Left lung (tissue), 10 donors: Measurements from ENCODE around the gene SPR. TPM values are rescaled to one million over a fixed set of nuclear protein-coding genes. Genes with fewer than 3 reads are reported as not detected.
A peak's percentile ranks its signal among the peaks of the same experiment; 100 is the strongest.

ENCODE experiments used
- ATAC-seq: fragments of 200-7000 bp; cut with Tn5 transposase; one replicate; pipeline ENCODE4 v1.9.1; 2020; ENCODE audit warnings: moderate library complexity
- DNase-seq, 4 donors: peaks; one replicate each; pipeline ENCODE4 v3.0.0-alpha.2; 2013 to 2020
- H3K27ac ChIP-seq, 2 donors: fragments of 200-600 bp; sonication (generic) in 1 of 2; one replicate each; pipeline versions ENCODE4 v1.5.0 to v1.8.0; 2020 to 2021
- H3K27me3 ChIP-seq, 2 donors: fragments of 200-600 bp; sonication (generic) in 1 of 2; one replicate each; pipeline versions ENCODE4 v1.5.0 to v1.8.0; 2020 to 2021
- H3K36me3 ChIP-seq, 2 donors: fragments of 200-600 bp; sonication (generic) in 1 of 2; one replicate each; pipeline versions ENCODE4 v1.5.0 to v1.8.0; 2020 to 2021
- H3K4me1 ChIP-seq, 2 donors: fragments of 200-600 bp; one replicate each; pipeline ENCODE4 v1.8.0; 2021
- H3K4me3 ChIP-seq, 2 donors: fragments of 200-600 bp; sonication (generic) in 1 of 2; one replicate each; pipeline versions ENCODE4 v1.5.0 to v1.8.0; 2020 to 2021; ENCODE audit warnings: mild to moderate bottlenecking in 1 of 2
- H3K9me3 ChIP-seq, 2 donors: fragments of 200-600 bp; sonication (generic) in 1 of 2; one replicate each; pipeline versions ENCODE4 v1.5.0 to v1.8.0; 2020 to 2021
- CTCF ChIP-seq, 2 donors: fragments of 200-600 bp; sonication (generic) in 1 of 2; IDR thresholded peaks; one replicate each; pipeline versions ENCODE4 v1.5.0 to v1.8.0; 2021; ENCODE audit warnings: antibody characterized with exemption in 2 of 2
- intact Hi-C, 2 donors: fragments of 100-400 bp; cut with DNase I; formaldehyde crosslinking; loops; one replicate each; pipeline versions ENCODE4 v1.11.2 to v1.14.2; 2022
- polyA plus RNA-seq, 6 donors: library from polyadenylated mRNA; unstranded; fragments of 120-200 nt; gene quantifications; one replicate each; pipeline ENCODE4 v1.2.1, GENCODE V29; 2013; ENCODE audit not compliant: insufficient read length in 6 of 6
- total RNA-seq, 2 donors: library from RNA; stranded (reverse); fragmentation: NEBNext Ultra II Directional; extraction: Animal tissue kit (Norgen Biotek cat#: 25700); gene quantifications; one replicate each; pipeline ENCODE4 v1.2.1, GENCODE V29; 2021
- donor health status: DM: no; HTN: yes; CAD: no.
- donor health status: DM: no; HTN: no; CAD: no.

Gene SPR
- total and polyA plus RNA-seq, 8 donors = 5.2 to 41.9 (median 6.0) TPM

- DNase-seq = peak in 1 of 4 donors; percentile 49
Measured at GRCh38 chr2:72893594-72894319, 6.5 kb downstream of the SPR start.

DNA sequence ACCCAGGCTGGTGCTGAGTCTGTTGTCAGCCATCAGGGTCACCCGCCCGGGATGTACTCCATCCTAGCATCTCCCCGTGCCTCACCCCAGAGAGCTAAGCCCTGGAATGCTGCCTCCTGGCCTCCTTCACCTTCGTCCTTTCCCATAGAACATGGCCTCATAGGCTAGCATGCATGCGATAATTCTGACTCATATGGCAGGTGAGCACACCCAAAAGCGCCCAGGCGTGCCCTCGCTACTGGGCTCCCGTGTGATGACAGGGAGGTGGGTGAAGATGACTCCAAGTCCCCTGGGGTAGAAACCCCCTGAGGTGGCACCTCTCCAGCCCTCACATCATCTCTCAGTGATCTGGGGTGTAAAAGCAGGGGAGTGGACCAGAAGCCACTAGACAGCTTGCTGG lies 7.3 kb downstream of the SPR start:
- Histone ChIP-seq H3K27me3 (peaks cover 0 to 53% of the 10 kb centered on the region in 2 donors), H3K4me1 (peaks cover 4 to 17% of the 10 kb centered on the region in 2 donors), H3K27ac (no peak overlapping the region), H3K36me3 (peaks cover 0 to 14% of the 10 kb centered on the region in 2 donors), H3K4me3 (no peak overlapping the region), H3K9me3 (no peaks in the 10 kb centered on the region)
- no peak for TF ChIP-seq CTCF (IDR thresholded peaks at IDR 0.05)
- DNase-seq (no peak), ATAC-seq (no peak)
- intact Hi-C loops = loop anchor here in 1 of 2 donors (5.0 kb wide), 1 partner anchor 268 kb away; no protein-coding TSS in a partner anchor

More at GRCh38 chr2:72893594-72894319, 6.5 kb downstream of the SPR start:
- ATAC-seq = peak; percentile 61
- Histone ChIP-seq H3K36me3 (peaks cover 0 to 14% of the 10 kb centered on the region in 2 donors), H3K4me3 (no peak overlapping the region), H3K27me3 (peaks cover 0 to 49% of the 10 kb centered on the region in 2 donors), H3K4me1 (peaks cover 4 to 22% of the 10 kb centered on the region in 2 donors), H3K27ac (no peak overlapping the region), H3K9me3 (no peaks in the 10 kb centered on the region)
- peak; percentile 39 to 46 for TF ChIP-seq CTCF (IDR thresholded peaks at IDR 0.05)
- intact Hi-C loops = loop anchor here in 1 of 2 donors (5.0 kb wide), 1 partner anchor 269 kb away; no protein-coding TSS in a partner anchor

- Histone ChIP-seq H3K27me3 (peaks cover 0 to 59% of the 10 kb centered on the region in 2 donors), H3K27ac (no peak overlapping the region), H3K36me3 (peaks cover 0 to 14% of the 10 kb centered on the region in 2 donors), H3K4me3 (no peak overlapping the region), H3K4me1 (peaks cover 4 to 17% of the 10 kb centered on the region in 2 donors), H3K9me3 (no peaks in the 10 kb centered on the region)
- DNase-seq (no peak), ATAC-seq (no peak)
- intact Hi-C loops = no loop called here
- TF ChIP-seq CTCF (IDR thresholded peaks at IDR 0.05) = no peak
Measured at GRCh38 chr2:72895154-72895553, 7.9 kb downstream of the SPR start.

DNA sequence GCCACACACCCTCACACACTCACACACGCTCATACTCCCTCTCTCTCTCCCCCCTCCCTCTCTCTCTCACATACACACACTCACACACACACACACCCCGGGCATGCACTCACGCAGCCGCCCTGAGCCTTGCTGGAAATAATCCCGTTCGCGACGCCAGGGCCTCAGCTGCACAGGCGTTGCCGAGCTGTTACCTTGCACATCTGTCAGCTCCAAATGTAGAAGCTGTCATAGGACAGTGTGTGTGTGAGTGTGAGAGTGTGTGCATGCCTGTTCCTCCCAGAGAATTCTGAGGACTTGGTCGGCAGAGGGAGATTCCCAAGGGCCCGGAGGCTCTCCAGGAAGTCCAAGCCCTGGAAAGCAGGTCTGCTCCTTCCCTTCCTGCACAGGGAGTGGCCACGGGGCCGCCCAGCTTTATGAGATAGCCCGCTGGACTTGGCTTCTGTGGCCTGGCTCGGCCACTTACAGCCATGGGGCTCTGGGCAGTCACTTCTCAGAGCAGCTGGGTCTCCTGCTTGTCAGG lies 8.6 kb downstream of the SPR start:
- peak in 2 of 4 donors; percentile 14 to 48 for DNase-seq
- intact Hi-C loops = no loop called here
- Histone ChIP-seq H3K27me3 (peaks cover 0 to 65% of the 10 kb centered on the region in 2 donors), H3K4me3 (no peak overlapping the region), H3K4me1 (peaks cover 4 to 17% of the 10 kb centered on the region in 2 donors), H3K36me3 (peaks cover 0 to 14% of the 10 kb centered on the region in 2 donors), H3K27ac (no peak overlapping the region), H3K9me3 (no peaks in the 10 kb centered on the region)
- no peak for TF ChIP-seq CTCF (IDR thresholded peaks at IDR 0.05)
- peak; percentile 71 for ATAC-seq

- DNase-seq = no peak
- Histone ChIP-seq H3K27me3 (peaks cover 0 to 71% of the 10 kb centered on the region in 2 donors), H3K27ac (no peak overlapping the region), H3K4me1 (peaks cover 4 to 14% of the 10 kb centered on the region in 2 donors), H3K4me3 (no peak overlapping the region), H3K36me3 (peaks cover 0 to 11% of the 10 kb centered on the region in 2 donors), H3K9me3 (no peaks in the 10 kb centered on the region)
- TF ChIP-seq CTCF (IDR thresholded peaks at IDR 0.05) = no peak
- intact Hi-C loops = no loop called here
- no peak for ATAC-seq
Measured at GRCh38 chr2:72896446-72896845, 9.2 kb downstream of the SPR start.
